Activated T-cell treated with anti-CD3 and anti-CD28 coated beads, Interleukin-2, amount 50 U/mL, for 4 hours (primary cell): ENCODE measurements around the gene RPL10A. TPM values are rescaled to one million over a fixed set of nuclear protein-coding genes. Genes with fewer than 3 reads are reported as not detected.

Source experiments
- ATAC-seq, 2 donors: fragments of 200-7000 bp; cut with Tn5 transposase; one replicate each; pipeline ENCODE4 v1.10.0; 2021
- DNase-seq: peaks from one replicate; pipeline ENCODE4 v3.0.0-alpha.2; 2020
- H3K27me3 Mint-ChIP-seq: one replicate; pipeline ENCODE4 v1.8.0; 2021; ENCODE audit warnings: low read depth, mixed read lengths
- H3K36me3 Mint-ChIP-seq: one replicate; pipeline ENCODE4 v1.8.0; 2022; ENCODE audit warnings: mixed read lengths; ENCODE audit not compliant: insufficient read depth
- H3K4me1 Mint-ChIP-seq: one replicate; pipeline ENCODE4 v1.8.0; 2021; ENCODE audit warnings: low read depth, mixed read lengths
- H3K4me3 Mint-ChIP-seq: one replicate; pipeline ENCODE4 v1.8.0; 2021; ENCODE audit warnings: mild to moderate bottlenecking, moderate library complexity, mixed read lengths
- H3K9me3 Mint-ChIP-seq: one replicate; pipeline ENCODE4 v1.8.0; 2021; ENCODE audit warnings: mixed read lengths
- total RNA-seq, 3 donors: library from RNA; stranded (reverse); gene quantifications; one replicate each; pipeline ENCODE4 v1.2.1, GENCODE V29; 2021

Gene RPL10A
- total RNA-seq, 3 donors from 2014 or later: 1,745 to 1,992 (median 1,956) TPM

- H3K27me3 Mint-ChIP-seq: no peaks in the 10 kb centered on the region
- DNase-seq (no peak), ATAC-seq (no peak)
- peaks cover 17% of the 10 kb centered on the region for H3K36me3 Mint-ChIP-seq
- H3K4me3 Mint-ChIP-seq: no peak overlapping the region
- no peaks in the 10 kb centered on the region for H3K9me3 Mint-ChIP-seq
- peaks cover 14% of the 10 kb centered on the region for H3K4me1 Mint-ChIP-seq
Measured at GRCh38 chr6:35476004-35476403, 7.8 kb downstream of the RPL10A start.

- Mint-ChIP-seq H3K4me3 (no peak overlapping the region), H3K36me3 (peaks cover 8% of the 10 kb centered on the region), H3K27me3 (no peaks in the 10 kb centered on the region), H3K4me1 (peaks cover 4% of the 10 kb centered on the region), H3K9me3 (no peaks in the 10 kb centered on the region)
- DNase-seq: no peak
- ATAC-seq: no peak
Measured at GRCh38 chr6:35477028-35477427, 8.8 kb downstream of the RPL10A start.

- ATAC-seq (no peak), DNase-seq (no peak)
- Mint-ChIP-seq H3K36me3 (peaks cover 4% of the 10 kb centered on the region), H3K4me1 (no peaks in the 10 kb centered on the region), H3K27me3 (no peaks in the 10 kb centered on the region), H3K4me3 (no peak overlapping the region), H3K9me3 (no peaks in the 10 kb centered on the region)
Measured at GRCh38 chr6:35477551-35478179, 9.5 kb downstream of the RPL10A start.

GRCh38 chr6:35478259-35478658, 10.1 kb downstream of the RPL10A start:
- Mint-ChIP-seq H3K4me3 (no peak overlapping the region), H3K36me3 (peaks cover 2% of the 10 kb centered on the region), H3K27me3 (no peaks in the 10 kb centered on the region), H3K9me3 (no peaks in the 10 kb centered on the region), H3K4me1 (no peaks in the 10 kb centered on the region)
- no peak for DNase-seq
- no peak for ATAC-seq

GRCh38 chr6:35480176-35480575, 12.0 kb downstream of the RPL10A start:
- Mint-ChIP-seq H3K4me3 (no peak overlapping the region), H3K27me3 (no peaks in the 10 kb centered on the region), H3K36me3 (no peaks in the 10 kb centered on the region), H3K4me1 (no peaks in the 10 kb centered on the region), H3K9me3 (no peaks in the 10 kb centered on the region)
- no peak for ATAC-seq
- DNase-seq: no peak

GRCh38 chr6:35481226-35481625, 13.0 kb downstream of the RPL10A start:
- ATAC-seq (no peak), DNase-seq (no peak)
- H3K4me1 Mint-ChIP-seq: no peaks in the 10 kb centered on the region
- H3K36me3 Mint-ChIP-seq: no peaks in the 10 kb centered on the region
- no peaks in the 10 kb centered on the region for H3K27me3 Mint-ChIP-seq
- H3K4me3 Mint-ChIP-seq: no peak overlapping the region
- no peaks in the 10 kb centered on the region for H3K9me3 Mint-ChIP-seq

GRCh38 chr6:35483062-35483461, 14.9 kb downstream of the RPL10A start:
- DNase-seq: no peak
- no peaks in the 10 kb centered on the region for H3K9me3 Mint-ChIP-seq
- no peaks in the 10 kb centered on the region for H3K36me3 Mint-ChIP-seq
- H3K4me3 Mint-ChIP-seq: no peak overlapping the region
- no peak for ATAC-seq
- peaks cover 2% of the 10 kb centered on the region for H3K4me1 Mint-ChIP-seq
- no peaks in the 10 kb centered on the region for H3K27me3 Mint-ChIP-seq

GRCh38 chr6:35483490-35483889, 15.3 kb downstream of the RPL10A start:
- Mint-ChIP-seq H3K9me3 (no peaks in the 10 kb centered on the region), H3K27me3 (no peaks in the 10 kb centered on the region), H3K4me1 (peaks cover 3% of the 10 kb centered on the region), H3K36me3 (no peaks in the 10 kb centered on the region), H3K4me3 (no peak overlapping the region)
- ATAC-seq: no peak
- DNase-seq: no peak

- Mint-ChIP-seq H3K36me3 (no peaks in the 10 kb centered on the region), H3K4me3 (no peak overlapping the region), H3K9me3 (no peaks in the 10 kb centered on the region), H3K4me1 (peaks cover 3% of the 10 kb centered on the region), H3K27me3 (no peaks in the 10 kb centered on the region)
- ATAC-seq: no peak
- no peak for DNase-seq
Measured at GRCh38 chr6:35483893-35484645, 15.9 kb downstream of the RPL10A start.

- H3K9me3 Mint-ChIP-seq: no peaks in the 10 kb centered on the region
- no peaks in the 10 kb centered on the region for H3K27me3 Mint-ChIP-seq
- peaks cover 3% of the 10 kb centered on the region for H3K4me1 Mint-ChIP-seq
- H3K36me3 Mint-ChIP-seq: no peaks in the 10 kb centered on the region
- ATAC-seq (peak in 1 of 2 donors; percentile 12), DNase-seq (no peak)
- no peak overlapping the region for H3K4me3 Mint-ChIP-seq
Measured at GRCh38 chr6:35484921-35485392, 16.8 kb downstream of the RPL10A start.

- no peak for ATAC-seq
- no peaks in the 10 kb centered on the region for H3K27me3 Mint-ChIP-seq
- H3K4me1 Mint-ChIP-seq: peaks cover 3% of the 10 kb centered on the region
- H3K4me3 Mint-ChIP-seq: no peak overlapping the region
- no peaks in the 10 kb centered on the region for H3K9me3 Mint-ChIP-seq
- DNase-seq: no peak
- H3K36me3 Mint-ChIP-seq: no peaks in the 10 kb centered on the region
Measured at GRCh38 chr6:35485402-35485877, 17.2 kb downstream of the RPL10A start.

GRCh38 chr6:35486005-35486925, 18.1 kb downstream of the RPL10A start:
- ATAC-seq (no peak), DNase-seq (no peak)
- Mint-ChIP-seq H3K36me3 (no peaks in the 10 kb centered on the region), H3K4me3 (no peak overlapping the region), H3K4me1 (peaks cover 4% of the 10 kb centered on the region), H3K9me3 (no peaks in the 10 kb centered on the region), H3K27me3 (no peaks in the 10 kb centered on the region)

GRCh38 chr6:35487658-35488516, 19.7 kb downstream of the RPL10A start:
- H3K9me3 Mint-ChIP-seq: no peaks in the 10 kb centered on the region
- DNase-seq (no peak), ATAC-seq (no peak)
- H3K4me1 Mint-ChIP-seq: peaks cover 4% of the 10 kb centered on the region
- no peak overlapping the region for H3K4me3 Mint-ChIP-seq
- no peaks in the 10 kb centered on the region for H3K36me3 Mint-ChIP-seq
- no peaks in the 10 kb centered on the region for H3K27me3 Mint-ChIP-seq

- DNase-seq (no peak), ATAC-seq (no peak)
- H3K27me3 Mint-ChIP-seq: no peaks in the 10 kb centered on the region
- H3K36me3 Mint-ChIP-seq: no peaks in the 10 kb centered on the region
- peaks cover 10% of the 10 kb centered on the region for H3K4me1 Mint-ChIP-seq
- H3K9me3 Mint-ChIP-seq: no peaks in the 10 kb centered on the region
- H3K4me3 Mint-ChIP-seq: no peak overlapping the region
Measured at GRCh38 chr6:35488517-35488862, 20.3 kb downstream of the RPL10A start.
